IPS-NIHi7 (cell line): ENCODE measurements around the gene ATL2.
A peak's percentile ranks its signal among the peaks of the same experiment; 100 is the strongest.
"Not testable (repeated sequence)": the region's sequence is repeated elsewhere in the genome, so short reads cannot be mapped to it uniquely, and the experiment has no call there.

ENCODE experiments used
- DNase-seq: peaks from one replicate; pipeline ENCODE4 v3.0.0; 2012; ENCODE audit warnings: mixed read lengths; ENCODE audit errors: extremely low spot score

The ATL2 gene

DNA sequence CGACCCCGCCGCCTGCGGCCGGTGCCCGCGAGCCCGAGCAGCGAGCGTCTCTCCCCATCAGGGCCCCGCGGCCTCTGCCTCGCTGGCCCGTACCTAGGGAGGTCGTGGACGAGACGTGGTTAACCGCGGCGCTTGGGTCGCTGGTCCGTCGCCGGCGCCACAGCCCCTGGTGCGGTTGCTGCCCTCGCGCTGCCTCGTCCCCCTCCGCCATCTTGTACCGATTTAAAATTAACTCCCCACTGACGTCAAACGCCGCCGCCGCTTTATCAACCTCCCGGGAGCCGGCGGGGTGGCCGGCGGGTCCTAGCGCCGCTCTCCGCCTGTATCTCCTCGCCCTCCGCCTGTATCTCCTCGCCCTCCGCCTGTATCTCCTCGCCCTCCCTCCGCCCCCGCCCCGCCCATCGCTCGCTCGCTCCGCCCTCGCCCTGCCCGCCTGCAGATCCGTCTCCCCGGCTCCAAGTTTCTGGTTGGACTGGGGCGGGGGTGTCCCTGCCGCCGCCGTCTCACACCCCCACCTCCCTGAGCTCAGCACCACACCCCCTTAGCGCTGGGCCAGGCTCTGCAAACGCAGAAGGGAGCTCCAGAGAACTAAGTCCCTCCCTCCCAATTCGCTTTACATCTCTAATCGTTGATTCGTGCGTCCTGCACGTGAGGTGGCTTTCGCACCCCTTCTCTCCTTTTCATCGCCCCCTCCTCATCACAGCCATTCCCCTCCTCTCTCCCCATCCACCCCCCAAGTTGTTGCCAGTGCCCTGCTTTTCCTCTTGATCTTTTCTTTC is at the start of gene ATL2:
Gene ATL2 (minus strand): TSS at position 224 of the 779 bp plus-strand sequence. CDS start 13 bp downstream, at position 211.
- peak; percentile 89 for DNase-seq

DNA sequence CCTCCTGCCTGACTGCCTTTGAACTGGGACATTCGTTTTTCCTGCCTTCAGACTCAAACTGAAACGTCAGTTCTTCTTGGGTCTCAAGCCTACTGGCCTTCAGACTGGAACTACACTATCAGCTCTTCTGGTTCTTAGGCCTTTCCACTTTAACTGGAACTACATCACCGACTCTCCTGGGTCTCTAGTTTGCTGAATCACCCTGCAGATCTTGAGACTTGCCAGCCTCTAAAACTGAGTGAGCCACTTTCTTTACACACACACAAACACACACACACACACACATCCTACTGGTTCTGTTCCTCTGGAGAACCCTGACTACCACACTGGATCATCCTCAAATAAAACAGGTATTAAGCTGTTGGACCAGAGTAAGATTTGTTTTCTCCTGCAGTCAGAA is 46.7 kb upstream of the ATL2 start:
- DNase-seq: no peak

DNA sequence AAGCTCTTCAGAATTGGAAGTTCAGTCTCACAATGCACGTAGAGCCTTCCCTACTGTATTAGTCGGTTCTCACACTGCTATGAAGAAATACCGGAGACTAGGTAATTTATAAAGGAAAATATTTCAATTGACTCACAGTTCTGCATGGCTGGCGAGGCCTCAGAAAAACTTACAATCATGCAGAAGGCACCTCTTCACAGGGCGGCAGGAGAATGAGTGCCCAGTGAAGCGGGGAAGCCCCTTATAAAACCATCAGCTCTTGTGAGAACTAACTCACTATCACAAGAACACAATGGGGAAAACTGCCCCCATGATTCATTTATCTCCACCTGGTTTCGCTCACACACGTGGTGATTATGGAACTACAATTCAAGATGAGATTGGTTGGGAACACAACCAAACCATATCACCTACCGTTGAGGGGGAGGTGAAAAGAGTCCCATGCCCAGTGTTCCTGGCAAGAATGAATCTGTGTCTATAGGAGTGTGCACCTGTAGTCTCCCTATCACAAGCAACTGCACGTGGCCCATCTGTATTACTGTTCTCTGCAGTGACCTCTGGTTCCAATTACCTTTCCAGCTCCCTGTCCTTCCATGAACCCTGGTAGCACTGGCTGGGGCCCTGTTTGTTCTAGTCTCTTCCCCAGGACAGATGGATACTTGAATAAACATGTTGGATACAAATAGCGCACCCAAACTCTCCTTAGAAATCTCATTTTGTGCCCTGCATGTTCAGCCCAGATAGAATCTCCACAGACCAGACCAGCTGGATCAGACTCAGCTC is 44.4 kb upstream of the ATL2 start:
- no peak for DNase-seq

DNA sequence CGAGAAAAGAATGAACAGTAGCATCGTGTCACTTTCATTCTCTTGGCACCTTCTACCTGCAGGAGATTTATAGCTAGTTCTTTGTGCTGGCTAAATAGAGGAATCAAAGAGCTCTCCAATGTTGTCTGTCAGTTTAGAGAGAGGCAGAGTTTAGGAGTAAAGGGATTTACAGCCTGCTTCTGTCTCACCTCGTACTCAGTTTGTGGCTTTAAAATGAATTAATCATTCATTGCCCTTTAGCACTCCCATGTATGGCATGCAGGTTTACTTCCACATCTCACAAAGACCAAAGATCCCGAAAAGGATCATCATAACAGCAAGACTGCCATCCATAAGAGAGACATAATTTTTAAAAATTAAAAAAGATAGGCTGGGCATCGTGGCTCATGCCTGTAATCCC is 42.4 kb upstream of the ATL2 start:
- no peak for DNase-seq

DNA sequence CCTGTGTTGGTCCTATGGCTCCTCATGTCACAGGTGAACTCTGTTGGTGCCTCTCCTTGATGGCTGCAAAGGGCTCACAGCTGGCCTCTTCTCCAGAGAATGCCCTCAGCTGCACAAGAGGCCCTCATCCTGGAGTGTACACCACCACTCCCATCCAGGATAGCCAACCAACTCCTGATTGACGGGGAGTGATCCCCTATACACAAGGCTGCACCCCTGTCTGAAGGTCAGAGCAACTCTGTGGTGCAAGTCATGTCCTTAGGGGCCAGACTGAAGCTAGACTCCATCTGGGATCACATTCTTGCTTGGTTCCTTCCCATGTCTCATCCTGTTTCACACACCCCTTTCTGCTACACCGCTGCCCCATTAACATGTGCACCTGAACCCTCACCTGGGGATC is 41.7 kb upstream of the ATL2 start:
- no peak for DNase-seq

DNA sequence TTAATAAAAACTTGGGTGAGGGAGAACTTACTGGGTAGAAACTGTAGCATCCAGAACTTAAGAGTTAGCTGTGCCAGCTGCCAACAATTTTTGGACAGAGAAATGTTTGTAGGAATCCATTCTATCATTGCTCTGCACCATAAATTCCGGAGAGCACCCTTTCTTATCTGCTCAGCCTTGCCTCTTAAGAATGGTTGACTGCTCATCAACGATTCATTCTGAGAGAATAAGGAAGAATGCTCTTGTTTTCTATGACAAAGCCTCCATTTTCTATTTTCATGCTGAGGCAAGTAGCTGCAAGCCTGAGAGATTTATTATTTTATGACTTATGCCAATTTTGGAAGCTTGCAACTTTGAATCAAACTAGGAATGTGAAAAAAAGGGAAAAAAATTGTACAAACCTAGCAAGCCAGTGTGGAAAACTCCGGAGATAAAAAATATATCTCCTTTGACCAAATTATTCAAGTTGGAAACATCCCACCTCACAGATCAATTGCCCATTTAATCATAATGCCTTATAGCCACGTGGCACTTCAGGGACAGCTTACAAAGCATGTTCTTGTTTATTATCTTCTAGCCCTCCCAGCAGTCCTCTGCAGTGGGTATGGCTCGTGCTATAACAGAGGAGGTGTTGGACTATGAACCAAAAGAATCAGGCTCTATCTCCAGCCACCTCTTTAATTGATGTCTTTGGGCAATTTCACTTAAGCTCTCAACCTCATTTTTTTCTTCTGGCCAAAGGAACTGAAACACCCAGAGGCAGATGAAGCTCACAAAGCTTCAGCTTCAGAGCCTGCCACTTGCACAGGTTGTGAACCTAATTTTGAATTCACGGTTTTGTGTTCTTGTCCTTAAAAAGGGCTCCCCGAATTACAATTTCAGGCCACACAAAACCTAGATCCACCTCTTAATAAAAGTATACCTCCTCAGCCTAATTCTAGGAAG is 40.9 kb upstream of the ATL2 start:
- DNase-seq: no peak

DNA sequence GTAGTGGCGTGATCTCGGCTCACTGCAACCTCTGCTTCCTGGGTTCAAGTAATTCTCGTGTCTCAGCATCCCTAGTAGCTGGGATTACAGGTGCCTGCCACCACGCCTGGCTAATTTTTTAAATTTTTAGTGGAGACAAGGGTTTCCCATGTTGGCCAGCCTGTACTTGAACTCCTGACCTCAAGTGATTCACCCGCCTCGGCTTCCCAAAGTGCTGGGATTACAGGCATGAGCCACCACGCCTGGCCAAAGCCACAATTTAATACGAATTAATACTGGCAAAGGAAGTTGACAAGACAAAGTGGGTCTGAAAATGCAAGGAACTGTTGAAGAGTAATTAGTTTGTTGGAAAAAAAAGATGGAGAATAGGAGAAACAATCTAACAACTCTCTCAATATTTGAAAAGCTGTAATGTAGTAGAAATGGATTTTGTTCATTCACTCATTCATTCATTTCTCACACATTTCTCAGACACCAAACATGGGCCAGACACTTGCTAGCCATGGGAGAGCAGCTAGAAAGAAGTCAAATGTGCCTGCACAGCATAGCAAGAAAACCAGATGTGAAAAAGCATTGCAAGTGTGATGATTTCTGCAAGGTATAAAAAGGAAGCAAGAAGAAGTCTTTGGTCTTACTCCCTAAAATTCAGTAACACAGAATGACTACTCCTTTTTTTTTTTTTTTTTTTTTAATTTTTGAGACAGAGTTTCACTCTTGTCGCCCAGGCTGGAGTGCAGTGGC is 39.4 kb upstream of the ATL2 start:
- DNase-seq: no peak

DNA sequence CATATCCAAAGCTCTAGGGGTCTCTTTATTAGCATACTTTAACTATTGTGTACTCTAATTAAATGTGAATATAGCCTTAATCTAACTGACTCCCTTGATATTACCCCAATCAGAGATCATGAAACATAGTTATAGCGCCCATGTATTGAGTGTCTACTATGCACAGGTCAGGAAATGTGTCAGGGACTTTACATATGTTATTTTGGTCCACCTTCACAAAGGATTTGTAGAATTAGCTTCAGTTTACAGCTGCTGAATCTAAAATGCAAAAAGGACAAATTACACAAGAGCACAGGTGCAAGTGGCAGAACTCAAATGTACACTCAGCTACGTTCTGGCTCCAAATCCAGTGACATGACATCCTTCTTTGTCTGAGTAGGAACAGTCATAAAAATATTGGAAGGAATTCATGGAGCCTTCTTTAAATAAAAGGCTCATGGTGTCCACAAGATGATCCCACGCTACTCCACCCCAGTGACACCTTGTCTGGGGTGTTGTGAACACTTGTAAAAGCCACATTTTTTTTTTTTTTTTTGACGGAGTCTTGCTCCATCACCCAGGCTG is 38.7 kb upstream of the ATL2 start:
- no peak for DNase-seq

DNA sequence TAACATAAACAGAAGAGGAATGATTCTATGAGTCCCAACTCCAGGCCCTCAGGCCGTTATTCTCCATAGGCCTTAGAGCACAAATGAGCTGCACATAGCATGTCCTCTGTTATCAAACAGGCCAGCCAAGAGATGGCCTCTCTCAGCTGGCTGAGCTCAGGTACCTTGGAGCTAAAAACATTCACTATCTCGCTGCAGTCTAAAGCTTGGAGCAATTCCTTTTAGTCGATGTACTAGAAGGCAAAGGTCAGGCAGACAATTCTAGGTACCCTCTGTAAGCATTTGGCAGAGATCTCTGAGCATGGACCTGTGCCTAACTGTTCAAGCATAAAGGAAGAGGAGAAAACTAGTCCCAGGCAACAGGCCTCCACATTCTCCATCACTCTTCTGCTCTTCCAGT is 38.0 kb upstream of the ATL2 start:
- no peak for DNase-seq

DNA sequence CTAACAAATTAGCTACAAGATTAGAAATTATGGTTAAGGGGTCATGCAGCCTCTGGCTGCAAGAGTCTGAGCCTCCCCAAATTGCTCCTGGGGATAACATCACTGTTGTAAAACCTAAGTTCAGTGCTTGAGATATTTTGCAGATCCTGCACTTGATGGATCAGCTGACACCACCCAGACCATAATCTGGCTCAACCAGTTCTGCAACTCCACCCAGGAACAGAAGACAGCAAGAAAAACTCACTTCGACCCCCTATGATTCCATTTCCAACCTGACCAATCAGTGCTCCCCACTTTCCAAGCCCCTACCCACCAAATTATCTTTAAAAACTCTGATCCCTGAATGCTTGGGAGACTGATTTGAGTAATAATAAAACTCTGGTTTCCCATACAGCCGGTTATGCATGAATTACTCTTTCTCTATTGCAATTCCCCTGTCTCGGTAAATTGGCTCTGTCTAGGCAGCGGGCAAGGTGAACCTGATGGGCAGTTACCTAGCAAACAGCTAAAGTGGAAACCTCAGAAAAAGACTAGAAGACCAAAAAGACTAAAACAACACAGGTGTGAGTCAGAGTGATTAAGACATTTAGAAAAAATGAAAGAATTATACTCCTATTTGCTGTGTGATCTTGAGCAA is 35.3 kb upstream of the ATL2 start:
- not testable (repeated sequence) for DNase-seq

DNA sequence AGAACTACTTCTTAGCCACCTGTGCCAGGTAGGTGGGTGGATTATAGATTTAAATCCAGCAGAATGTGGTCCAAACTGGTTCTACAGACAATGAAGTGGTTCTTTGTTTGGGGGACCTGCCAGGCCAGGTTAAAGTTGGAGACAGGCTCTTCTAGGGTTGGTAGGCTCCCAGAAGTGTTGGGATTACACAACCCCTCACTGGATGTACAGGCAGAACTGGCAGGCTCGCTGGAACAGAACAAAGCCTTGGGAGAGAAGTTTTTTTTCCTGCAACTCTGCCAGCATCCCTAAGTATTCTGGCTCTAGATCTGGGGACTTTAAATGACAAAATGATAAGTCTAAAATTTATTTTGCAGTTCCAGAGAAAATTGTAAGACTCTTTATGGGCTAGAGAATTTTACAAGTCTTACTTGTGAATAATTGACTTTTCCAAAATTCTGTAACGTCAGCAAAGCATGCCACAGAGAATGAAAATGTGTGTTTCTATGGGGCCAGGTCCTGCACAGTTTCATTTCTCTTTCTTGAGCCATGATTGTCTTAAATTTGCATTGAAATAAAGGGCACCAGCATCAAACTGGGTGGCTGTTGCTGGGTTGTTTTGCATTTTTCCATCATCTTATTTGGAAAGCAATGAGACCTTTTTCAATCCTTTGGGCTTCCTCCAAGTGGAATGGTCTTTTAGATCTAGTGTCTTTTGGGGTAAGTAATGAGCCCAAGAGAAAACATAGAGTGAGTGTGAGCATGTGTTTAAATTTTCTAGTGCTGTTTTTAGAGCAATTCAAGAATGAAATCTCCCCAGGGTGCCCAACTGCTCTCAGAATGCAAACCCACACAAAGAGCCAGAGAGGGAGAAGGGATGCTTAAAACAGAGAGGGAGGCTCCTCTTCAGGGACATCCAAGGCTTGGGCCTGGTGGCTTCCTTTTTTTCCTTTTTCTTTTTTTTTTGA is 32.4 kb upstream of the ATL2 start:
- no peak for DNase-seq

DNA sequence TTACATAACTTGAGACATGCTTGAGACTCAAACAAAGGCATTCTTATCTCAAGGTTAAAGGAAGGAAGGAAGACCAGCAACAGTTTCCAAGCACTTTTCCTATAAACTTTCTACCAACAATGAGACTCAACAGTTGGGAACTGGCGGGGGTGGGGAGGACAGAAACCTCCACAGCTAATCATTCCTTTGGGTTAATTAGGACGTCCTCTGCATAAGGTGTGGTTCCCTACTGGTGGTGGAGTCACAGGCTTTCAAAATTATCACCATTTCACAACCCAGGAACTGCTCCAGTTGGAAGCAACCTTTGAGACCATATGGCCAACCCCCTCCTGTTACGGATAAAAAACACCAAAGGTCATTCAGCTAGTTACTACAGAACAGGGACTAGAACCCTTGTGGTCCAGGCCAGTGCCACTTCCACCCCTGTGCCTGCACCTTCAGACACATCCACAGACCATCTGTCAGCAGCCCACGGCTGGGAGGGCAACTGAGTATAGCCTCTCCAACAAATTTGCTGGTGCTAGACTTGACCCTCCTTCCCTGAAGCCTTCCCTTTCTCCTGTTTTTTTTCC is 30.1 kb upstream of the ATL2 start:
- no peak for DNase-seq

DNA sequence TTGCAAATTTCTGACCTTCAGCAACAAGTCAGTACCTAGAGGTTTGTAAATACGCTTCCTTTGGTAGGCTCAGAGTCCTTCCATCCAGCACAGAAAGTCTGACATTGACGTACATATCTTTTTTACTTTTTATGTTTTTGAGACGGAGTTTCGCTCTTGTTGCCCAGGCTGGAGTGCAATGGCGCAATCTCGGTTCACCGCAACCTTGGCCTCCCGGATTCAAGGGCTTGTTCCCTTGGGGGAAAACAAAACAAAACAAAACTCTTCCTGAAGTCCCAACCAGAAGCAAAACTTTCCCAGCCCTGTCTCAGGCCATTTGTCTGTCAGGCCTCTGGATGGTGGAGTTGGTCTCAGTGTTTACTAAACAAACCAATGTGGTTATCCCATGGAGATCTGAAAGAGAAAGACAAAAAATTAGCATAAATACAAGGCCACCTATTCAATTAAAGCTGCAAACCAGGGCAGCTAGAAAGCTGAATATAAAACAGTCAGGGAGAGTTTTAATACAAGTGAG is 29.6 kb upstream of the ATL2 start:
- DNase-seq: peak; percentile 43

DNA sequence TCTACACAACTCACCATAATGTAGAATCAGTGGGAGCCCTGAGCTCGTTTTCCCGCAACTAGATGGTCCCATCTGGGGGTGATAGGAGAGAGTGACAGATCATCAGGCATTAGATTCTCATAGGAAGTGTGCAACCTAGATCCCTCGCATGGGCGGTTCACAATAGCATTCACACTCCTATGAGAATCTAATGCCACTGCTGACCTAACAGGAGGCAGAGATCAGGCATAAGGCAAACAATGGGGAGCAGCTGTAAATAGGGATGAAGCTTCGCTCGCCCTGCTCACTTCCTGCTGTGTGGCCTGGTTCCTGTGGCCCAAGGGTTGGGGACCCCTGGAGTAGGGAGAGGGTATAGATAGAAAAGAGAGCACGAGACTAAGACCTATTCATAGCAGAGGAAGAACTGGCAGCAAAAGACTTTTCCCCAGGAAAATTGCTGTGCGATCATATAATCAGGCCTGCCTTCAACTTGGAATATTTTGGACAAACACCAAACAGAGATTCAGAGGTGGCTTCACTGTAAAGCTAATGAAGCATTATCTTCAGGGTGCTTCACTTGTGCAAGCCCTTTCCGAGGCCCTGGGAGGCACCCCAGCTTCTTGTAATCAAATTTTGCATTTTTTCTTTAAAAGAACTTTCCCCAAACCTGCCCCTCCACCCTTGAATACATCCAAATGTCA is 29.0 kb upstream of the ATL2 start:
- no peak for DNase-seq

DNA sequence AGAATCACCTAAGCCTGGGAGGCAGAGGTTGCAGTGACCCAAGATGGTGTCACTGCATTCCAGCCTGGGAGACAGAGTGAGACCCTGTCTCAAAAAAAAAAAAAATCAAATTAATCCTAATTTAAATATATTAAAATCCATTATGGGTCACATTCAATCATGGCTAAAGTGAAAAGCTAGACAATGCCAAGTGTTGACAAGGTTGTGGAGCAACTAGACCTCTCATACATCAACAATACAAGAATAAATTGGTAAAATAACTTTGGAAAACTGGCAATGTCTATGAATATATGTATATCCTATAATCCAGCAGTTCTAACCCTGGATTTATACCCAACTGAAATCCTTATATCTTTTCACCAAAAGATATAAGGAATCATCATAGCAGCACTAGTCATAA is 23.4 kb upstream of the ATL2 start:
- no peak for DNase-seq

DNA sequence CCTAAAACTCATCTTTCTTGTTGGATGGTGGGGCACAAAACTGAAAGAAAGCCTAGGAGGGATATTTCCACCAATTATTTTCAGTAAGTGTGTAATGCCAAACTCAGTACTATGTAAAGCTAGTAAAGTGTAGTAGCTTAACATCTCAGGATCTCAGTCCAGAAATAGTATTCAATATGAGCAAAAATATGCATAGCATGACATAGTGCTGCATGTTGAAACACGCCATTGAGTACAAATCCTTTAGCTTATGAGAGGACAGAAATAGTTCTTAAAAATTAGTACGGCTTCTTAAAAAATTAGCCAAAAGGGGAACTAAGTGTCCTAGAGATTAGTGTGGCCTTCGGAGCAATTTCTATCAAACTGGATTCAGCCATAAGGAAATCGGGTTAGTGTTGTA is 21.7 kb upstream of the ATL2 start:
- no peak for DNase-seq

DNA sequence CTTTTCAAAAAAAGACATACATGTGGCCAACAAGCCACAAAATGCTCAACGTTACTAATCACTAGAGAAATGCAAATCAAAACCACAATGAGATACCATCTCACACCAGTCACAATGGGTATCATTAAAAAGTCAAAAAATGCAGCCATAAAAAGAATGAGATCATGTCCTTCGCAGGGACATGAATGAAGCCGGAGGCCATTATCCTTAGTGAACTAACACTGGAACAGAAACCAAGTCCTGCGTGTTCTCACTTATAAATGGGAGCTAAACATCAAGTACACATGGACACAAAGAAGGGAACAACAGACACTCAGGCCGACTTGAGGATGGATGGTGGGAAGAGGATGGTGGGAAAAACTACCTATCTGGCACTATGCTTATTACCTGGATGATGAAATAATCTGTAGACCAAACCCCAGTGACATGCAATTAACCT is 17.8 kb upstream of the ATL2 start:
- DNase-seq: no peak

DNA sequence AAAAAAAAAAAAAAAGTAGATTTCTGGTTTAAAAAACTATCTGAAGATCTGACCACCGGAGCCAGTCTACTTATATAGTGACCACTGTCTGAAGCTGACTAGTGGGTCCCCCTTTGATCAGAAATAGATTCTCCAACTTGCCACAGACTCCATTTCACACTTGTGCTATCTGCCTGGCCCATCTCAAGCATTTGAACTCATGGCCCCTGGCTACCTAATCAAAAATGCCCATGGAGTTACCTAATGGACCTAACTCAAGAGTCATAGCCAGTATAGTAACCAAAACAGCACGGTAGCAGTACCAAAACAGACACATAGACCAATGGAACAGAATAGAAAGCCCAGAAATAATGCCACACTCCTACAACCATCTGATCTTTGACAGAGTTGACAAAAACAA is 17.0 kb upstream of the ATL2 start:
- no peak for DNase-seq
